Brain microvascular endothelial cell (primary cell): ENCODE results near the gene PTX4.

Experiments used
- DNase-seq: peaks from one replicate; pipeline ENCODE4 v3.0.0-alpha.2; 2020
- H3K27ac ChIP-seq: fragments of 250-450 bp; sonication (Bioruptor Pico); 2 replicates; pipeline ENCODE4 v1.5.1; 2020; ENCODE audit warnings: mild to moderate bottlenecking, moderate library complexity
- H3K27me3 ChIP-seq: fragments of 250-450 bp; sonication (Bioruptor Pico); replicated peaks from 2 replicates; pipeline ENCODE4 v1.5.1; 2020; ENCODE audit warnings: mild to moderate bottlenecking
- H3K36me3 ChIP-seq: fragments of 250-450 bp; sonication (Bioruptor Pico); replicated peaks from 2 replicates; pipeline ENCODE4 v1.5.1; 2020; ENCODE audit warnings: mild to moderate bottlenecking
- H3K4me3 ChIP-seq: 2 replicates; pipeline ENCODE4 v1.5.1; 2011; ENCODE audit warnings: low read depth, mild to moderate bottlenecking, control low read depth, low read length, moderate library complexity
- CTCF ChIP-seq: IDR thresholded peaks from 2 replicates; pipeline ENCODE4 v1.5.1; 2011; ENCODE audit warnings: low read depth, mild to moderate bottlenecking, moderate library complexity, low read length, control low read depth, inconsistent platforms; ENCODE audit errors: missing control alignments
- in situ Hi-C: cut with HindIII; loops from 2 replicates; pipeline ENCODE4 v1.10.0; 2017; ENCODE audit warnings: low sequenced_read_pairs, low pct_ligation_motif_present

Gene PTX4

GRCh38 chr16:1465567-1465915 lies 23.2 kb downstream of the PTX4 start:
- peaks cover 8% of the 10 kb centered on the region for H3K36me3 ChIP-seq
- no peak for TF ChIP-seq CTCF
- in situ Hi-C loops = no loop called here

GRCh38 chr16:1464894-1465566 lies 23.7 kb downstream of the PTX4 start:
- H3K27ac ChIP-seq = no peak overlapping the region
- H3K4me3 ChIP-seq = no peak overlapping the region
- no peaks in the 10 kb centered on the region for H3K27me3 ChIP-seq
- peaks cover 13% of the 10 kb centered on the region for H3K36me3 ChIP-seq
- DNase-seq = no peak
- TF ChIP-seq CTCF = no peak
- in situ Hi-C loops = no loop called here

More at GRCh38 chr16:1465567-1465915, 23.2 kb downstream of the PTX4 start:
- no peak for DNase-seq
- Histone ChIP-seq H3K27ac (no peak overlapping the region), H3K27me3 (no peaks in the 10 kb centered on the region), H3K4me3 (no peak overlapping the region)

GRCh38 chr16:1464196-1464893 lies 24.4 kb downstream of the PTX4 start:
- Histone ChIP-seq H3K27ac (no peak overlapping the region), H3K27me3 (no peaks in the 10 kb centered on the region), H3K4me3 (no peak overlapping the region), H3K36me3 (peaks cover 13% of the 10 kb centered on the region)
- in situ Hi-C loops = no loop called here
- DNase-seq = no peak
- TF ChIP-seq CTCF = no peak

- no peaks in the 10 kb centered on the region for H3K27me3 ChIP-seq
- no peak for DNase-seq
- H3K27ac ChIP-seq = no peak overlapping the region
- peaks cover 16% of the 10 kb centered on the region for H3K36me3 ChIP-seq
- in situ Hi-C loops = no loop called here
- TF ChIP-seq CTCF = no peak
- H3K4me3 ChIP-seq = no peak overlapping the region
Observed at GRCh38 chr16:1461146-1461545, 27.6 kb downstream of the PTX4 start.

GRCh38 chr16:1460602-1461138 lies 28.1 kb downstream of the PTX4 start:
- H3K27ac ChIP-seq = no peak overlapping the region

More at GRCh38 chr16:1460602-1461138, 28.1 kb downstream of the PTX4 start:
- no peak for DNase-seq
- no peak overlapping the region for H3K4me3 ChIP-seq
- no peak for TF ChIP-seq CTCF
- peaks cover 16% of the 10 kb centered on the region for H3K36me3 ChIP-seq
- in situ Hi-C loops = no loop called here
- H3K27me3 ChIP-seq = no peaks in the 10 kb centered on the region
